HEK293 (cell line): ENCODE data around the gene FKBP7.

Experiments used
- CTCF ChIA-PET: fragments of 350-600 bp; formaldehyde crosslinking; extraction: SDS; loops from one replicate; lab custom pipeline; 2021; ENCODE audit warnings: antibody characterized with exemption; lab: Yijun Ruan, JAX
- POLR2A ChIA-PET: fragments of 300-600 bp; formaldehyde crosslinking; extraction: SDS; loops from one replicate; lab custom pipeline; 2020; ENCODE audit warnings: antibody characterized with exemption, inconsistent platforms; lab: Yijun Ruan, JAX
- H3K27ac ChIP-seq: fragments of 200-500 bp; sonication (Bioruptor generic); 2 replicates; pipeline ENCODE4 v1.5.1; 2014; ENCODE audit warnings: low read depth, low read length, control low read depth, inconsistent platforms; ENCODE audit errors: extremely low read depth
- H3K36me3 ChIP-seq, 2 experiments: fragments of 200-500 bp in 1 of 2; sonication (Bioruptor generic) in 1 of 2; 1 replicate in 1 of 2; 2 replicates in 1 of 2; pipeline ENCODE4 v1.5.1; 2014 to 2017; ENCODE audit warnings: inconsistent platforms in 2 of 2, low read length in 2 of 2; ENCODE audit not compliant: control insufficient read depth in 2 of 2, insufficient read depth in 1 of 2
- H3K4me1 ChIP-seq: fragments of 200-500 bp; sonication (Bioruptor generic); 2 replicates; pipeline ENCODE4 v1.5.1; 2014; ENCODE audit warnings: mild to moderate bottlenecking, low read length, inconsistent platforms; ENCODE audit not compliant: control insufficient read depth, insufficient read depth
- H3K4me3 ChIP-seq: 2 replicates; pipeline ENCODE4 v1.5.1; 2011; ENCODE audit warnings: low read depth, mild to moderate bottlenecking, control low read depth, low read length, moderate library complexity
- H3K9me3 ChIP-seq: fragments of 200-500 bp; sonication (Bioruptor generic); 2 replicates; pipeline ENCODE4 v1.5.1; 2014; ENCODE audit warnings: low read depth, low read length, inconsistent platforms; ENCODE audit not compliant: control insufficient read depth, insufficient read depth
- REPIN1 ChIP-seq: fragments of 450-650 bp; formaldehyde crosslinking; IDR thresholded peaks from 2 replicates; pipeline ENCODE4 v1.5.1; 2017; ENCODE audit warnings: missing biosample characterization, missing genetic modification characterization, low read depth
- SALL2 ChIP-seq: fragments of 450-650 bp; formaldehyde crosslinking; IDR thresholded peaks from 2 replicates; pipeline ENCODE4 v1.5.0; 2017; ENCODE audit warnings: missing biosample characterization, mild to moderate bottlenecking, missing genetic modification characterization, borderline replicate concordance
- SCRT2 ChIP-seq: fragments of 450-650 bp; formaldehyde crosslinking; IDR thresholded peaks from 2 replicates; pipeline ENCODE4 v1.5.1; 2016; ENCODE audit warnings: missing biosample characterization, missing genetic modification characterization
- SP7 ChIP-seq: fragments of 450-650 bp; formaldehyde crosslinking; IDR thresholded peaks from 2 replicates; pipeline ENCODE4 v1.5.1; 2016; ENCODE audit warnings: missing biosample characterization, missing genetic modification characterization
- WT1 ChIP-seq: fragments of 450-650 bp; formaldehyde crosslinking; IDR thresholded peaks from 2 replicates; pipeline ENCODE4 v1.5.1; 2016; ENCODE audit warnings: missing biosample characterization, missing genetic modification characterization
- ZBTB1 ChIP-seq: fragments of 450-650 bp; formaldehyde crosslinking; IDR thresholded peaks from 2 replicates; pipeline ENCODE4 v1.5.1; 2016; ENCODE audit warnings: missing biosample characterization, missing genetic modification characterization
- ZEB2 ChIP-seq: fragments of 450-650 bp; formaldehyde crosslinking; IDR thresholded peaks from 2 replicates; pipeline ENCODE4 v1.5.1; 2016; ENCODE audit warnings: missing biosample characterization, missing genetic modification characterization
- ZIC2 ChIP-seq: fragments of 450-650 bp; formaldehyde crosslinking; IDR thresholded peaks from 2 replicates; pipeline ENCODE4 v1.5.1; 2016; ENCODE audit warnings: missing biosample characterization, missing genetic modification characterization
- ZNF133 ChIP-seq: fragments of 450-650 bp; formaldehyde crosslinking; IDR thresholded peaks from 2 replicates; pipeline ENCODE4 v1.5.1; 2016; ENCODE audit warnings: missing biosample characterization, missing genetic modification characterization
- ZNF175 ChIP-seq: fragments of 450-650 bp; formaldehyde crosslinking; IDR thresholded peaks from 2 replicates; pipeline ENCODE4 v1.5.1; 2016; ENCODE audit warnings: missing biosample characterization, missing genetic modification characterization
- ZNF366 ChIP-seq: fragments of 450-650 bp; formaldehyde crosslinking; conservative IDR thresholded peaks from 2 replicates; pipeline ENCODE4 v1.5.1; 2016; ENCODE audit warnings: missing biosample characterization, missing genetic modification characterization
- ZNF37A ChIP-seq: fragments of 450-650 bp; IDR thresholded peaks from 2 replicates; pipeline ENCODE4 v1.5.1; 2018; ENCODE audit warnings: missing biosample characterization, missing genetic modification characterization
- ZNF404 ChIP-seq: fragments of 450-650 bp; formaldehyde crosslinking; IDR thresholded peaks from 2 replicates; pipeline ENCODE4 v1.5.1; 2017; ENCODE audit warnings: missing biosample characterization, missing genetic modification characterization
- ZNF423 ChIP-seq: fragments of 450-650 bp; formaldehyde crosslinking; IDR thresholded peaks from 2 replicates; pipeline ENCODE4 v1.5.1; 2016; ENCODE audit warnings: missing biosample characterization, missing genetic modification characterization
- ZNF488 ChIP-seq: fragments of 450-650 bp; formaldehyde crosslinking; IDR thresholded peaks from 2 replicates; pipeline ENCODE4 v1.5.1; 2016; ENCODE audit warnings: missing biosample characterization, missing genetic modification characterization
- ZNF529 ChIP-seq: fragments of 450-650 bp; formaldehyde crosslinking; IDR thresholded peaks from 2 replicates; pipeline ENCODE4 v1.5.1; 2017; ENCODE audit warnings: missing genetic modification characterization, missing biosample characterization; ENCODE audit not compliant: insufficient replicate concordance
- ZNF555 ChIP-seq: fragments of 450-650 bp; formaldehyde crosslinking; conservative IDR thresholded peaks from 2 replicates; pipeline ENCODE4 v1.5.1; 2017; ENCODE audit warnings: missing biosample characterization, mild to moderate bottlenecking, missing genetic modification characterization, inconsistent platforms
- ZNF624 ChIP-seq: fragments of 450-650 bp; formaldehyde crosslinking; IDR thresholded peaks from 2 replicates; pipeline ENCODE4 v1.5.1; 2017; ENCODE audit warnings: missing biosample characterization, missing genetic modification characterization
- ZNF664 ChIP-seq: fragments of 450-650 bp; formaldehyde crosslinking; IDR thresholded peaks from 2 replicates; pipeline ENCODE4 v1.5.1; 2016; ENCODE audit warnings: missing biosample characterization, missing genetic modification characterization
- ZSCAN23 ChIP-seq: fragments of 450-650 bp; formaldehyde crosslinking; IDR thresholded peaks from 2 replicates; pipeline ENCODE4 v1.5.1; 2016; ENCODE audit warnings: missing biosample characterization, missing genetic modification characterization
- TF ChIP-seq, protein P1 (sequence below): fragments of 450-650 bp; formaldehyde crosslinking; IDR thresholded peaks from 2 replicates; pipeline ENCODE4 v1.5.1; 2017; ENCODE audit warnings: missing biosample characterization, missing genetic modification characterization

Gene FKBP7

GRCh38 chr2:178499640-178500039, 21.2 kb upstream of the FKBP7 start:
- Histone ChIP-seq H3K27ac (no peak overlapping the region), H3K36me3 (peaks cover 53 to 79% of the 10 kb centered on the region in 2 experiments), H3K4me3 (no peak overlapping the region), H3K4me1 (no peaks in the 10 kb centered on the region), H3K9me3 (no peaks in the 10 kb centered on the region)
- TF ChIP-seq SALL2: no peak
- ChIA-PET CTCF (interaction anchor here (1.1 kb wide), 1 partner anchor 23 kb away, joined by 5 read pairs; no protein-coding TSS in a partner anchor), POLR2A (no interaction called here)

GRCh38 chr2:178498137-178498536, 19.7 kb upstream of the FKBP7 start:
- POLR2A ChIA-PET: no interaction called here
- Histone ChIP-seq H3K4me1 (no peaks in the 10 kb centered on the region), H3K27ac (no peak overlapping the region), H3K9me3 (no peaks in the 10 kb centered on the region), H3K4me3 (no peak overlapping the region), H3K36me3 (peaks cover 48 to 78% of the 10 kb centered on the region in 2 experiments)
- 0 out of 2 replicates have a peak, but pooled peaks have one; percentile 13 for TF ChIP-seq SCRT2
- no peak for TF ChIP-seq ZNF37A
- CTCF ChIA-PET: interaction anchor here (0.6 to 0.7 kb wide), 2 partner anchors 10 to 16 kb away, joined by 4 to 5 read pairs; no protein-coding TSS in a partner anchor

DNA sequence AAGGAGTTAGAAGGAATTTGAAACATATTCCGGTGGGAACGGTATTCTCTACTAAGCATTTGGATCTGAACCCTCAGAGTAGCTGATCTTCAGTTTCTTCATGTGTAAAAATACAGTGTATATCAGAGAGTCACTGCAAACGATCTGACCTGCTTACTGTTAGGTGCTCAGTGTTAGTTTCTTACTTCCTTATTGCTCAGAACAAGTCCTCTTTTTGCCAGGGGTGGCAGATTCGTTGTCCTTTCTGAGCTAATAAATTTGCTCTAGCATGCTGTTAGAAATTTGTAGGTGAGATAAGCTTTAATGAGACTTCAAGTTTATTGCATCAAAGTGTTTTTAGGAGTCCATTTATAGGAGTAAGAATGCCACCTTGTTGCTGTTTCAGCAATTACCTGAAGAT, 17.6 kb upstream of the FKBP7 start:
- TF ChIP-seq ZIC2 (tag by site-specific recombination) (no peak), ZNF555 (tag by site-specific recombination) (no peak), ZNF175 (tag by site-specific recombination) (no peak), ZBTB1 (tag by site-specific recombination) (no peak), SP7 (no peak), ZNF488 (tag by site-specific recombination) (no peak), ZSCAN23 (no peak), REPIN1 (tag by site-specific recombination) (no peak), WT1 (no peak)
- Histone ChIP-seq H3K4me3 (no peak overlapping the region), H3K27ac (no peak overlapping the region), H3K4me1 (no peaks in the 10 kb centered on the region), H3K36me3 (peaks cover 40 to 75% of the 10 kb centered on the region in 2 experiments), H3K9me3 (no peaks in the 10 kb centered on the region)
- ChIA-PET POLR2A (no interaction called here), CTCF (interaction anchor here (0.8 kb wide), 1 partner anchor 27 kb away, joined by 5 read pairs; no protein-coding TSS in a partner anchor)

GRCh38 chr2:178491612-178492011, 13.2 kb upstream of the FKBP7 start:
- CTCF ChIA-PET: no interaction called here
- no peak overlapping the region for H3K27ac ChIP-seq
- no peaks in the 10 kb centered on the region for H3K9me3 ChIP-seq
- POLR2A ChIA-PET: no interaction called here
- TF ChIP-seq ZNF624 (tag by site-specific recombination) (no peak), ZNF366 (tag by site-specific recombination) (no peak), REPIN1 (tag by site-specific recombination) (no peak), ZNF133 (tag by site-specific recombination) (no peak), ZNF664 (tag by site-specific recombination) (no peak), ZNF529 (tag by site-specific recombination) (no peak), ZNF404 (tag by site-specific recombination) (no peak), ZNF423 (tag by site-specific recombination) (no peak), ZEB2 (tag by site-specific recombination) (no peak)
- TF ChIP-seq, protein P1, sequence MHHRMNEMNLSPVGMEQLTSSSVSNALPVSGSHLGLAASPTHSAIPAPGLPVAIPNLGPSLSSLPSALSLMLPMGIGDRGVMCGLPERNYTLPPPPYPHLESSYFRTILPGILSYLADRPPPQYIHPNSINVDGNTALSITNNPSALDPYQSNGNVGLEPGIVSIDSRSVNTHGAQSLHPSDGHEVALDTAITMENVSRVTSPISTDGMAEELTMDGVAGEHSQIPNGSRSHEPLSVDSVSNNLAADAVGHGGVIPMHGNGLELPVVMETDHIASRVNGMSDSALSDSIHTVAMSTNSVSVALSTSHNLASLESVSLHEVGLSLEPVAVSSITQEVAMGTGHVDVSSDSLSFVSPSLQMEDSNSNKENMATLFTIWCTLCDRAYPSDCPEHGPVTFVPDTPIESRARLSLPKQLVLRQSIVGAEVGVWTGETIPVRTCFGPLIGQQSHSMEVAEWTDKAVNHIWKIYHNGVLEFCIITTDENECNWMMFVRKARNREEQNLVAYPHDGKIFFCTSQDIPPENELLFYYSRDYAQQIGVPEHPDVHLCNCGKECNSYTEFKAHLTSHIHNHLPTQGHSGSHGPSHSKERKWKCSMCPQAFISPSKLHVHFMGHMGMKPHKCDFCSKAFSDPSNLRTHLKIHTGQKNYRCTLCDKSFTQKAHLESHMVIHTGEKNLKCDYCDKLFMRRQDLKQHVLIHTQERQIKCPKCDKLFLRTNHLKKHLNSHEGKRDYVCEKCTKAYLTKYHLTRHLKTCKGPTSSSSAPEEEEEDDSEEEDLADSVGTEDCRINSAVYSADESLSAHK (tag by site-specific recombination): no peak
- no peaks in the 10 kb centered on the region for H3K4me1 ChIP-seq
- H3K36me3 ChIP-seq: peaks cover 19 to 70% of the 10 kb centered on the region in 2 experiments
- no peak overlapping the region for H3K4me3 ChIP-seq
